ENCODE results near the gene EMC1.
"Not testable (repeated sequence)": the region's sequence is repeated elsewhere in the genome, so short reads cannot be mapped to it uniquely, and the experiment has no call there.

The EMC1 gene

DNA sequence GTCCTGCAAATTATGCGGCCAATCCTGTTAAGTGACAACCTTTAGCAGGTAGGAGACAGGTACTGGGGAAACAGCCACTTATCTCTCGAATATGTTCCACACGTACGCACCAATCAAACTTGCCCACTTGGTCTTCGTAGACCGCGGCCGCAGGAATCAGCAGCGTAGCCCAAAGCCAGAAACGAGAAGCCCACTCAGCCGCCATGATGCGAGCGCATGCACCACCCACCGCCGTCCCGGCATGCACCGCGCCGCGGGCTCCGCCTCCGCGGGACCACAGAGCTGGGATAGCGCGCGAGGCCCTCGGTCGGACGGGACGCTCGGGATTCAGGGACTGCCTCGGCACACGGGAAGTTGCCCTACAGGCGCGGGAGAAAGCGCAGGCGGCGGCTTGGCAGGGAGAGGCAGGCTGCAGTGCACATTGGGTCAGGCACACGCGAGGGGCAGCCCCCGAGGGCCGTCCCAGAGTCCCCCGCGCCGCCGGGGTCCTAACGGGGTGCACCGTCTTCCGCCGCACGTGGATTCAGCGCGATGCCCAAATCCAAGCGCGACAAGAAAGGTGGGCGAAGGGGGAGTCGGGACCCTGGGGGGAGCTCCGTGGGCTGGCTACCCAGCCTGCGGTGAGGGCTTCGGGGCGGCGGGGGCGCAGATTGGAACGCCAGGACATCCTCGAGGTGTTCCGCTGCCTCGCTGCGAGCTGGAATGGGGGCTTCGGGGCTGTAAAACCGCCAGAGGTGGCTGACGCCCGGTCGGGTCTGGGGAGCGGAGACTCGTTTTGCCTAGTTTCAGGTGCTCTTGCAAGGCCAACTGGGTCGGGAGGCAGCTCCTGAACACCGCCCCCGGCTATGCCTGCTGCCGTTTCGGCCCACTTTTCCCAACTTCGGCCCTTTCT, at the start of gene EMC1, which contains the start of gene MRTO4:
EMC1 (minus strand) TSS at position 220 of the 892 bp plus-strand sequence; CDS start at position 205, 15 bp downstream.
MRTO4 (plus strand) TSS at position 501 of the 892 bp plus-strand sequence; CDS start at position 532, 31 bp downstream.
- DNase-seq = peak; percentile 90

DNA sequence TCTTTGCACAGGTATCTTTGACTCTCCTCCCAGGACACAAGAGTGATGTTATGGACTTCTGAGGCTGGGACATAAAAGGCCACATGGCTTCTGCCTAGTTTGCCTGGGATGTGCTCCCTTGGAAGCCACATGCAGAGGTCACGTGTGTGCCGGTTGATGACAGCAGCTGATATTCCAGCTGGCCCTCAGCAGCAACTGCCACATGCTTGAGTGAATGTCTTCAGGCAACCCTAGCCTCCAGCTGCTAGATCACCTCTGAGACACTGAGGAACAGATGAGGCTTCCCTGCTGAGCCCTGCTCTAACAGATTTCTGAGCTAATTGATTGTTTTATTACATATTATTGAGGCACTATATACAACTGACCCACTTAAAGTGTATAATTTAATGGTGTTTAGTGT, 48.9 kb upstream of the EMC1 start:
- no peak for DNase-seq

DNA sequence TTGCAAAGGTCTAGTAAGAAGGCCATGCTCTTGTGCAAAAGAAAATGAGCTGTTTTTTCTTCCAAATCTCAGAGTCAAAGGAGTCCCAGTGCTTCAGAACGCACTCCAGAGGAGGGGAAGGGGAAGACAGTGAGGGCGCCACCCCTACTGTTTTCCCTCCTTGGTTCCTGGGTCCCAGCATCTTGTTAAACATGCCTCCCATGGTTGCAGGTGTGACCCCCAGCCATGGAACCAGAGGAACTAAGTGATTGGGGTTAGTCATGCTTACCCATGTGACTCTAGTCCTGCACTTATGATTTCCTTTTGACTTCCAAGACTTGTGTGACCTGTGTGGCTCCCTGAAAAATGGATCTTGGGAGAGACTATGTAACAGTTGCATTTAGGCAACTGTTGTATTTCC, 43.3 kb upstream of the EMC1 start:
- DNase-seq = no peak

DNA sequence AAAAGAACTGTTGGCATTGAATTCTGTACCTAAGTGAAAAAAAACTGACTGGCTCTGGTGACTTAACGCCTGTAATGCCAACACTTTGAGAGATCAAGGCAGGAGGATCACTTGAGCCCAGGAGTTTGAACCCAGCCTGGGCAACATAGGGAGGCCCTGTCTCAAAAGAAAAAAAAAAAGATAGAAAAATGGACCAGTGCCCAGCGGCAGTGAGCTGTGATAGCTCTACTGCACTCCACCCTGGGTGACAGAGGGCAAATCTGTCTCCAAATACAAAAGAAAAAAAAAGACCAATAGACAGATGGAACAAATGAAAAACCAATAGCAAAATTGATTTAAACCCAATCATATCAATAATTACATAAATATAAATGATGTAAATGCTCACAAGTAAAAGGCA, 37.9 kb upstream of the EMC1 start:
- no peak for DNase-seq

DNA sequence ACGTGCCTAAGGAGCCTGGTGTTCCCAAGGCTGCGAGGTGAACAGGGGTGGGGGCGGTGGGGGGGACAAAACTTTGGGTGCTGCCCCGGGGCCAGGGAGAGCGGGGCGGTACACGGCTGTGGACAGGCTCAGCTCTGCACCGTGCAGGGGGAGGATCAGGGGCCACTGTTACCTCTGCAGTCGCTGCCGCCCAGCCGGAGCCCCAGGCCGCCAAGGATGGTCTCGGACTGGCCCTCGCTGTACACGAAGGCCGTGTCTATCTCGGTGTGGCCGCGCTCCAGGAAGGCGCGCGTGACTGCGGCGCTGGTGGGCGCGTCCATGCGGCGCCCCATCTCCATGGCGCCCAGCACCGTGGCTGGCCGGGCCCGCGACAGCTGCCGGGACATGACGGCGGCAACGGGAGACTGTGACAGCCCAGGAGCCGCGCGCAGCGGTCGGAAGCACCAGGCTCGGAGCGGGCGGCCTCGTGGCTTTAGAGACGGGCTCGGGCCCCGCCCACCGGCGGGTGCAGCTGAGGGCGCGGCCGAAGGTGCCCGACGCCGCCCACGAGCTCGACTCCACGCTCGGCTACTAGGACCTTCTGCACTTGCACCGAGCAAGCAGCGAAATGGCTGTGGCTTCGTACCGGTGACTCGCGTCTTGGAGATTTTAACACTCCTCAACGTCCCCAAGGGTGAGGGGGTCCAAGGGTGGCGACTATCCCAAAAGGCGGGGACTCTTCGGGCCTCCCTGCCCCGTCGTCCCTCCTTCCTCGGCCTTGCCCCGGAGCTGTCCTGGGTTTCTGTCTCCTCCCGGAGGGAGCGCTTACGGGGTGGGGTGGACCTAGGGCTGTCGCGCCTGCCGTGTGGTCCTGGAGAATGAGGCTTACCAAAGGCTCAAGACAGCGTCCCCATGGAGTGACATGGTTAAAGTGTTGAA, 37.3 kb upstream of the EMC1 start, which contains the start of gene AKR7A3:
AKR7A3 (minus strand) TSS at position 447 of the 918 bp plus-strand sequence; CDS start at position 386, 61 bp downstream.
- not testable (repeated sequence) for DNase-seq

DNA sequence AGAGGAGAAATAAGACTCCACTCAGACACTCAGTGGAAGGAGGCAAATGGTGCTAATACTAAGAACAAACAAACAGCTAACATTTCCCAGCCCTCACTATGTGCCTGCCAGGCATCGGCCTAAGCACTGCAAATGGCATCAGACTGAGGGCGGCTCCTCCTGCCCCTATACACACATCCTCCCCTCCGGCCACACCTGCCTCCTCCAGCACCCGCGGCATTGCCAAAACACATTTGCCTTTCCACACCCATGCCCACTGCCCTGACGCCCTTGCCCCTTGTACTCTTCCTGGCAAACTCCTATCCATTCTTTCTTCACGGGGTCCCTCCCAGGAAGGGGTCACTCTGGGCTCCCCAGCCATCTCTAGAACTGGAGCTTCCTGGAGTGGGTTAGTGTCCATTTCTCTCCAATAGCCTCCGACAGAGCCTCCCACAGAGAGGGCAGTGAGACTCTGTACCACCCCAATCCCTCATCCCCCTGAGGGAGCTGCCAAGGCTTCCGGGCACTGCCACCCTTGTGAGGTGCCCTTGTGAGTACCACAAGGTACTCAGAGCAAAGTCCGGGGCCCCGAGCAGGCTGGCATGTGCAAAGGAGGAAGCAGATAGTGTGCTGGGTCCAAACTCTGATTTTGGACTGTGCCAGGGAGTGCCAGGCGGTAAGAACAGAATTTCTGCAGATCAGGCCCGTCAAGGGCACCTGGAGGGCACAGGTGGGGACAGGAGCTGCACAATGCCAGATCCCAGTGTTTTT, 36.3 kb upstream of the EMC1 start:
- no peak for DNase-seq

DNA sequence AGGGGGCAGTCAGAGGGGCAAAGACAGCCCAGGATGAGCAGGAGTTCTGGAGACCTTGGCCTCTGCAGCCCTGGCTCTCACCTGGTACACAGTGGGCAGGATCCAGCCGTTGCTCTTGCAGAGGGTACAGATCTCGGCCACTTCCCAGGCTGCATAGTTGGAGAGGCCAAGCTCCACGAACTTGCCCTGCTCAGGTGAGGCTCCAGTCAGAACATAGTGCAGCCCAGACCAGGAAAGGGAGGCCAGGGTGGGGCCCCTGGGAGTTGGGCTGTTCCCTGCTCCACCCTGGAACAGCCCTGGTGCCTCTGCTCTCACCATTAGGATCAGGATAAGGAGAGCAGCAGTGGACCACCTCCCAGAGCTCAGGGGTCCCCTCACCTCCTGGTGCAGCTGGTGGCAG, 34.5 kb upstream of the EMC1 start:
- DNase-seq = not testable (repeated sequence)

DNA sequence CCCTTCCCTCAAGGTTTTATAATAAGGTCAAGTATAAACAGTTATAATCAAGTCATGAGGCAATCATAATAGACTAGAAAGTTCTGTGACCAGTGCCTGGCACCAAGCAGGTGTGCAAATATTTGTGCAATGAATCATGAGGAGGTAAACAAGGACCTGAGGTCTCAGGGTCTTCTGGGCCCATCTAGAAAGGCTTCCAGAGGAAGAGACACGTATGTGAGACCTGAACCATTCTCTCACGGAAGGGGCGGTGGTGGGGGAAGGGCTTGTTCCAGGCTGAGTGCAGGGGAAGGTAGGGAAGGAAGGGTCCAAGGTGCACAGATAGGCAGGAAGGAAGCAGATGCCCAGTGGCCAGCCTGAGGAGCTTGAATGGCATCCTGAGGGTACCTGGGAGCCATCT, 34.0 kb upstream of the EMC1 start:
- DNase-seq = not testable (repeated sequence)

DNA sequence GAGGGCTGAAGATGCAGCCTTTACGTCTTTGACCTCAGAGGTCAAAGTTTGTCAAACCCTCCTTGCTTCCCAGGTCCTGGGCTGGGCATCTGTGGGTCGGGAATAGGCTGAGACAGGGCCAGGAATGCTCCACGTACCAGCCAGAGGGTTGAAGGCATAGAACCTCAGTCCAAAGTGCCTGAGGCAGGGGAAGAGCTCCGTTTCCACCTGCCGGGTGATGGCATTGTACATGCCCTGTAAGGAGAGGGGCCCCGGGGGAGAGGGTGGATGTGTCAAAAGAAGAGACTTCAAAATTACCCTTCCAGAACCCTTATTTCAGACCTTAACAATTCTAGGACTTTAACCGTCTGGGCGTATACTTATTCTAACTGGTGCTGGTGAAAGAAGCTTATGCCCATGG, 33.6 kb upstream of the EMC1 start:
- no peak for DNase-seq

DNA sequence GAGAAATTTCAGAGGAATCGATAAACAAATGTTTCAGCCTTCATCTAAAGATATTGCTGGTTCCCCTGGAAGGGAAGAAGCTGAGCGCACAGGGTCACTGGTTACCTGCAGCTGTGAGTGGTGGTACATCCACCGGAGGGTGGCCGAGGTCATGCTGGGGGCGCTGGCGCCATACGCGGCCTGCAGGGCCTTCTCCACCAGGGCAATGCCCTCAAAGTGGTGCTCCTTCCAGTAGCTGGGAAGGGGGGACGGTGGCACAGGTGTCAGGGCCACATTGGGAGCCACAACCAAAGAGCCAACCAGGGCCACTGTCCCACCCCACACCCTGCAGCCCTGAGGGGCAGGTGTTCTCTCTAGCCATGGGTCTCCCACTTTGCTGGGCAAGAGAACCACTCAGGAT, 32.6 kb upstream of the EMC1 start:
- DNase-seq = no peak

DNA sequence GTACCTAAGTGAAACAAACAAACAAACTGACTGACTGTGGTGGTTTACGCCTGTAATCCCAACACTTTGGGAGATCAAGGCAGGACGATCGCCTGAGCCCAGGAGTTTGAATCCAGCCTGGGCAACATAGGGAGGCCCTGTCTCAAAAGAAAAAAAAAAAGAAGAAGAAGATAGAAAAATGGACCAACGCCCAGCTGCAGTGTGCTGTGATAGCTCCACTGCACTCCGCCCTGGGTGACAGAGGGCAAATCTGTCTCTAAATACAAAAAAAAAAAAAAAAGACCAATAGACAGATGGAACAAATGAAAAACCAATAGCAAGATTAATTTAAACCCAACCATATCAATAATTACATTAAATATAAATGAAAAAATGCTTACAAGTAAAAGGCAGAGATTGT, 23.3 kb upstream of the EMC1 start:
- no peak for DNase-seq

DNA sequence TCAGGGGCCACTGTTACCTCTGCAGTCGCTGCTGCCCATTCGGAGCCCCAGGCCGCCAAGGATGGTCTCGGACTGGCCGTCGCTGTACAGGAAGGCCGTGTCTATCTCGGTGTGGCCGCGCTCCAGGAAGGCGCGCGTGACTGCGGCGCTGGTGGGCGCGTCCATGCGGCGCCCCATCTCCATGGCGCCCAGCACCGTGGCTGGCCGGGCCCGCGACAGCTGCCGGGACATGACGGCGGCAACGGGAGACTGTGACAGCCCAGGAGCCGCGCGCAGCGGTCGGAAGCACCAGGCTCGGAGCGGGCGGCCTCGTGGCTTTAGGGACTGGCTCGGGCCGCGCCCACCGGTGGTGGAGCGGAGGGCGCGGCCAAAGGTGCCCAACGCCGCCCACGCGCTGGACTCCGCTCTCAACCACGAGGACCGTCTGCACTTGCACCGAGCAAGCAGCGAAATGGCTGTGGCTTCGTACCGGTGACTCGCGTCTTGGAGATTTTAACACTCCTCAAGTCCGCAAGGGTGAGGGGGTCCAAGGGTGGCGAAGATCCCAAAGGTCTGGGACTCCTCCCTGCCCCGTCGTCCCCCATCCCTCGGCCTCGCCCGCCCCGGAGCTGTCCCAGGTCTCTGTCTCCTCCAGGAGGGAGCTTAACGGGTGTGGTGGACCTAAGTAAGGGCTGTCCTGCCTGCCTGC, 22.7 kb upstream of the EMC1 start:
- DNase-seq = not testable (repeated sequence)

DNA sequence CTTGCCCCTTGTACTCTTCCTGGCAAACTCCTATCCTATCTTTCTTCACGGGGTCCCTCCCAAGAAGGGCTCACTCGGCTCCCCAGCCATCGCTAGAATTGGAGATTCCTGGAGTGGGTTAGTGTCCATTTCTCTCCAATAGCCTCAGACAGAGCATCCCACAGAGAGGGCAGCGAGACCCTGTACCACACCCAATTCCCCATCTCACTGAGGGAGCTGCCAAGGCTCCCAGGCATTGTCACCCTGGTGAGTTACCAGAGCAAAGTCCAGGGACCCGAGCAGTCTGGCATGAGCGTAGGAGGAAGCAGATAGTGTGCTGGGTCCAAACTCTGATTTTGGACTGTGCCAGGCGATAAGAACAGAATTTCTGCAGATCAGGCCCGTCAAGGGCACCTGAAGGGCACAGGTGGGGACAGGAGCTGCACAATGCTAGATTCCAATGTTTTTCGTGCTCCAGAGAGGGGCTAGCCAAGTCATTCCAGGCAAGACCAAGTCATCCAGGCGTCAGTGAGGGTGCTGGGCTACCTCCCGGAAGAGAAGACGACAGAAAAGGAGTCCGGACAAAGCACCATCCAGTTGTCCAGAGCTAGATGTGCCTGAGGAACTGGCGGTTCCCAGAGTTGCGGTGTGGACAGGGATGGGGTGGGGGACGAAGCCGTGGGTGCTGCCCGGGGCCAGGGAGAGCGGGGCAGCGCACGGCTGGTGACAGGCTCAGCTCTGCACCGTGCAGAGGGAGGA, 22.0 kb upstream of the EMC1 start:
- no peak for DNase-seq

DNA sequence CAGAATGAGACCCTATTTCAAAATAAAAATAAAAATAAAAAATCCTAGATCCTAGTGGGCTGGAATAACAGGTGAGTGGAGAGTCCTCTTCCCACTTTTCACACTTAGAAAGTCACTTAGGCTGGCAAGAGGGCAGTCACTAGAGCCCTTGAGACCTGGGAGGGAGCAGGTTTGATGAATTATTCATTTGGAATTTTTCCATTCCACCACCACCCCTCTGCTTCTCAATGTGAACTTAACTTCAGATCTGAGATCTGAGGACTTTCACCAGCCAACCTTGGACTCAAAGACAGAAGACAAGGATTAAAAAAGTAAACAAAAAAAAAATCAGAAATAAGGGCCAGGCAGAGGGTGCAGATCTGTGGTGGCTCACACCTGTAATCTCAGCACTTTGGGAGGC, 20.7 kb upstream of the EMC1 start:
- DNase-seq = no peak

DNA sequence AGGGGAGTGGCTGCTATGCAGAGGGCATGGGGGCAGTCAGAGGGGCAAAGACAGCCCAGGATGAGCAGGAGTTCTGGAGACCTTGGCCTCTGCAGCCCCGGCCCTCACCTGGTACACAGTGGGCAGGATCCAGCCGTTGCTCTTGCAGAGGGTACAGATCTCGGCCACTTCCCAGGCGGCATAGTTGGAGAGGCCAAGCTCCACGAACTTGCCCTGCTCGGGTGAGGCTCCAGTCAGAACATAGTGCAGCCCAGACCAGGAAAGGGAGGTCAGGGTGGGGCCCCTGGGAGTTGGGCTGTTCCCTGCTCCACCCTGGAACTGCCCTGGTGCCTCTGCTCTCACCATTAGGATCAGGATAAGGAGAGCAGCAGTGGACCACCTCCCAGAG, 19.0 kb upstream of the EMC1 start:
- not testable (repeated sequence) for DNase-seq

DNA sequence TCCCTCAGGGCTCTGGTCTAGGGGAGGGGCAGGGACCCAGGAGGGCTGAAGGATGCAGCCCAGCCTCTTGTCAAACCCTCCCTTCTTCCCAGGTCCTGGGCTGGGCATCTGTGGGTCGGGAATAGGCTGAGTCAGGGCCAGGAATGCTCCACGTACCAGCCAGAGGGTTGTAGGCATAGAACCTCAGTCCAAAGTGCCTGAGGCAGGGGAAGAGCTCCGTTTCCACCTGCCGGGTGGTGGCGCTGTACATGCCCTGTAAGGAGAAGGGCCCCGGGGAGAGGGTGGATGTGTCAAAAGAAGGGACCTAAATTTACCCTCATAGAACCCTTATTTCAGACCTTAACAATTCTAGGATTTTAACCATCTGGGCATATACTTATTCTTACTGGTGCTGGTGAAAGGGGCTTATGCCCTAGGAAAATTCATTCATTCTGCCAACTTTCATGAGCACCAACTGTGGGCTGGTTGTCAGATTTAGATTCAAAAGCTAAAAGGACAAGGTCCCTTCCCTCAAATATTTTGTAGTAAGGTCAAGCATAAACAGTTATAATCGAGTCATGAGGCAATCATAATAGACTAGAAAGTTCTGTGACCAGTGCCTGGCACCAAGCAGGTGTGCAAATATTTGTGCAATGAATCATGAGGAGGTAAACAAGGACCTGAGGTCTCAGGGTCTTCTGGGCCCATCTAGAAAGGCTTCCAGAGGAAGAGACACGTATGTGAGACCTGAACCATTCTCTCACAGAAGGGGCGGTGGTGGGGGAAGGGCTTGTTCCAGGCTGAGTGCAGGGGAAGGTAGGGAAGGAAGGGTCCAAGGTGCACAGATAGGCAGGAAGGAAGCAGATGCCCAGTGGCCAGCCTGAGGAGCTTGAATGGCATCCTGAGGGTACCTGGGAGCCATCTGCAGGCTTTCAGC, 18.4 kb upstream of the EMC1 start:
- DNase-seq = not testable (repeated sequence)

DNA sequence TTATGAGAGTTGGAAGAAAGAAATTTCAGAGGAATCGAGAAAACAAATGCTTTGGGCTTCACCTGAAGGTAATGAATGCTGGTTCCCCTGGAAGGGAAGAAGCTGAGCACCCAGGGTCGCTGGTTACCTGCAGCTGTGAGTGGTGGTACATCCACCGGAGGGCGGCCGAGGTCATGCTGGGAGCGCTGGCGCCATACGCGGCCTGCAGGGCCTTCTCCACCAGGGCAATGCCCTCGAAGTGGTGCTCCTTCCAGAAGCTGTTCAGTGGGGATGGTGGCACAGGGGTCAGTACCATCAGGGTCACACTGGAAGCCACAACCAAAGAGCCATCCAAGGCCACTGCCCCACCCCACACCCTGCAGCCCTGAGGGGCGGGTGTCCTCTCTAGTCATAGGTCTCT, 17.1 kb upstream of the EMC1 start:
- DNase-seq = no peak

DNA sequence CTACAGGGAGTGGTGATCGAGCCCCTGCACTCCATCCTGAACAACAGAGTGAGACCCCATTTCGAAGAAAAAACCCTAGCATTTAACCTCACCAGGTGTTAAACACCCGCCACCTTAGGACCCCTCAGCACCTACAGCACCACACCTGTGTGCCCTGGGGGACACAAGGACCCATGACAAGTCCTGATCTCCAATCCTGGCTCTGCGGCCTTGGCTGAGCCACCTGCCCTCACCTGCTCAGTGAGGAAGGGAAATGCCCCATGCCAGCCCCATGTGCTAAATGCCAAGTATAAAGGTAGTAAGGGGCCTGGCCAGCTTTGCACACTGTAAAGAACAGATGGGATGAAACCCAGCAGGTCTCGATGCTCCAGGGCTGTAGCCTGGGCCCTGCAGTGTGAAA, 11.4 kb upstream of the EMC1 start:
- no peak for DNase-seq

DNA sequence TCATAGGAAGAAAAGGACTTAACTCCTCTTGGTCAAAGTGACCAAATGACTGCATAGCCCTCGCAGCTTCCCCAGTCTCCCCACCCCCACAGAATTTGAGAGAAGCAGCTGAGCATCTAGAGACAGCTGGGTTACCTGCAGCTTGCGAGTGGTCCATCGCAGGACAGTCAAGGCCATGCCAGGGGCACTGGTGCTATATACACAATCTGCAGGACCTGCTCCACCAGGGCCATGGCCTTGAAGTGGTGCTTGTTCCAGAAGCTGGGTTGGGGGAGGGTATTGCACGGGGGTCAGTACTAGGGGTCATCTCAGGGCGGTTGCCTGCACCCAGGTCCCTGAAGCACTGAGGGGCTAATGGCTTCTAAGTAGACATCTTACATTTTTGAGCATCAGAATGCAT, 10.7 kb upstream of the EMC1 start:
- no peak for DNase-seq
